IPS-18a (cell line): ENCODE data around the gene RGS4.

ENCODE experiments used
- H3K27ac ChIP-seq: one replicate; pipeline ENCODE4 v1.5.1; 2013; ENCODE audit warnings: low read length
- H3K27me3 ChIP-seq: one replicate; pipeline ENCODE4 v1.6.1; 2013; ENCODE audit warnings: mild to moderate bottlenecking, low read length; ENCODE audit not compliant: control insufficient read depth, insufficient read depth
- H3K36me3 ChIP-seq: one replicate; pipeline ENCODE4 v1.6.1; 2013; ENCODE audit warnings: low read depth, low read length; ENCODE audit not compliant: control insufficient read depth
- H3K4me1 ChIP-seq: one replicate; pipeline ENCODE4 v1.6.1; 2013; ENCODE audit warnings: low read depth, low read length; ENCODE audit not compliant: control insufficient read depth
- H3K4me3 ChIP-seq: one replicate; pipeline ENCODE4 v1.5.1; 2013; ENCODE audit warnings: low read length
- H3K9ac ChIP-seq: one replicate; pipeline ENCODE4 v1.6.1; 2013; ENCODE audit warnings: mild to moderate bottlenecking, low read length, moderate library complexity
- H3K9me3 ChIP-seq: one replicate; pipeline ENCODE4 v1.6.1; 2013; ENCODE audit warnings: low read depth, low read length; ENCODE audit not compliant: control insufficient read depth

Gene RGS4

DNA sequence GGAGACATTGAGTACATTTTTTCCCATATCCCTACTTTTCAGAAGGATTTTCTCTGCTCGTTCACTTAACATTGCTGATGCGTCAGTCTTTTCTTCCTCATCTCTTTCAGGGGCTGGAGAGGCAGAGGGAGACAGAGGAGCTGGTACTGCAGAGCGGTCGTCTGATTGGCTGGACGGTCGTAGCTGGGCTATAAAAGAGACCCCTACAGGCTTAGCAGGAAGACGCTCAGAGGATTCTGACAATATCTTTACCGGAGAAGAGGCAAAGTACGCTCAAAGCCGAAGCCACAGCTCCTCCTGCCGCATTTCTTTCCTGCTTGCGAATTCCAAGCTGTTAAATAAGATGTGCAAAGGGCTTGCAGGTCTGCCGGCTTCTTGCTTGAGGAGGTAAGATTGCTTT is at the start of gene RGS4:
TSS of gene RGS4 (plus strand) at position 220 of the 400 bp plus-strand sequence. CDS start at position 344, 124 bp downstream.
- H3K9ac ChIP-seq, result no peak within 1 kb of the TSS
- H3K9me3 ChIP-seq, result no peaks in the 10 kb centered on the region
- H3K27ac ChIP-seq, result no peak within 1 kb of the TSS
- H3K36me3 ChIP-seq, result no peaks in the 10 kb centered on the region
- no peaks in the 10 kb centered on the region for H3K27me3 ChIP-seq
- peak within 1 kb of the TSS; percentile 53 for H3K4me3 ChIP-seq
- peaks cover 7% of the 10 kb centered on the region for H3K4me1 ChIP-seq

- Histone ChIP-seq H3K36me3 (no peaks in the 10 kb centered on the region), H3K9me3 (peaks cover 4% of the 10 kb centered on the region), H3K27ac (no peak overlapping the region), H3K9ac (no peak overlapping the region), H3K4me3 (no peak overlapping the region), H3K27me3 (no peaks in the 10 kb centered on the region), H3K4me1 (peaks cover 6% of the 10 kb centered on the region)
Measured at GRCh38 chr1:163022129-163022528, 47.0 kb upstream of the RGS4 start.

DNA sequence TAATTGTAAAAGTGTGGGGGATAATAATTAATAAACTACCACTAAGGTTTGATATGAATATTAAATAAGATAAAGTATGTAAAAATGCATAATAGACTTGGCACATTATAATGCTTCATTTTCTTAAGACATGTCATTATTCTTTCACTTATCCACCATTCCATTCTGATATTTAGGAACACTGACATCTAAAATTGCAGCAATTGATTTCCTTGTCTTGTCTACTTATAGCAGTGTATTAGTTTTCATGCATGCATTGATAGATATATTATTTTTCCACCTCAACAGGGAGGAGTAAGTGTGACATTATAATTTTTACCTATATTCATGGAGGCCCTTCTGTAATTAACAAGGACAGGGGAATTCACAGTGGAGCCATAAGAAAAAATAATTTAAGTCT is 41.6 kb upstream of the RGS4 start:
- Histone ChIP-seq H3K9ac (no peak overlapping the region), H3K9me3 (no peaks in the 10 kb centered on the region), H3K4me3 (no peak overlapping the region), H3K27me3 (no peaks in the 10 kb centered on the region), H3K27ac (no peak overlapping the region), H3K36me3 (no peaks in the 10 kb centered on the region), H3K4me1 (peaks cover 6% of the 10 kb centered on the region)

DNA sequence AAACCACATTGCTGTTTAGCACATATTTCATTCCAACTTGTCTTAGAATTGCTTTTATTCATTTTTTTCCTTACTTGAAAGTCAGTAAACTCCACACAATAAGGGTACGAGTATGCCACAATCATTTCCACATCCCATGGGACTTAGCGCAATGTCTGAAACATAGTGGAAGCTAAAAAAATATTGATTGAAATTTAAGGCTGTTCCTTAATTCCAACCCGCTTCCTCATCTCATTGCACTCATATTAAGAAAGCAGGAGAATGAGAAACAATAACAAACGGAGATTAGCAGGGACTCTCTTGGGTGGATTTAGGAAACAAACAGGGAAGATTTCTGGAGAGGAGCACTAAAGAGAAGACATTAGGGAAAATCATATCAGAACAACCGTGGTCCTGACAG is 39.3 kb upstream of the RGS4 start:
- Histone ChIP-seq H3K36me3 (no peaks in the 10 kb centered on the region), H3K9me3 (no peaks in the 10 kb centered on the region), H3K27ac (no peak overlapping the region), H3K27me3 (no peaks in the 10 kb centered on the region), H3K4me1 (peaks cover 6% of the 10 kb centered on the region), H3K4me3 (no peak overlapping the region), H3K9ac (no peak overlapping the region)

GRCh38 chr1:163035446-163036249 is 33.5 kb upstream of the RGS4 start:
- H3K4me3 ChIP-seq, result no peak overlapping the region
- no peak overlapping the region for H3K9ac ChIP-seq

GRCh38 chr1:163036671-163037070 is 32.5 kb upstream of the RGS4 start:
- Histone ChIP-seq H3K36me3 (no peaks in the 10 kb centered on the region), H3K4me3 (no peak overlapping the region), H3K9me3 (no peaks in the 10 kb centered on the region), H3K4me1 (no peaks in the 10 kb centered on the region), H3K27ac (no peak overlapping the region), H3K9ac (no peak overlapping the region), H3K27me3 (no peaks in the 10 kb centered on the region)

More at GRCh38 chr1:163035446-163036249, 33.5 kb upstream of the RGS4 start:
- Histone ChIP-seq H3K36me3 (no peaks in the 10 kb centered on the region), H3K4me1 (no peaks in the 10 kb centered on the region), H3K27me3 (no peaks in the 10 kb centered on the region), H3K27ac (no peak overlapping the region), H3K9me3 (no peaks in the 10 kb centered on the region)

DNA sequence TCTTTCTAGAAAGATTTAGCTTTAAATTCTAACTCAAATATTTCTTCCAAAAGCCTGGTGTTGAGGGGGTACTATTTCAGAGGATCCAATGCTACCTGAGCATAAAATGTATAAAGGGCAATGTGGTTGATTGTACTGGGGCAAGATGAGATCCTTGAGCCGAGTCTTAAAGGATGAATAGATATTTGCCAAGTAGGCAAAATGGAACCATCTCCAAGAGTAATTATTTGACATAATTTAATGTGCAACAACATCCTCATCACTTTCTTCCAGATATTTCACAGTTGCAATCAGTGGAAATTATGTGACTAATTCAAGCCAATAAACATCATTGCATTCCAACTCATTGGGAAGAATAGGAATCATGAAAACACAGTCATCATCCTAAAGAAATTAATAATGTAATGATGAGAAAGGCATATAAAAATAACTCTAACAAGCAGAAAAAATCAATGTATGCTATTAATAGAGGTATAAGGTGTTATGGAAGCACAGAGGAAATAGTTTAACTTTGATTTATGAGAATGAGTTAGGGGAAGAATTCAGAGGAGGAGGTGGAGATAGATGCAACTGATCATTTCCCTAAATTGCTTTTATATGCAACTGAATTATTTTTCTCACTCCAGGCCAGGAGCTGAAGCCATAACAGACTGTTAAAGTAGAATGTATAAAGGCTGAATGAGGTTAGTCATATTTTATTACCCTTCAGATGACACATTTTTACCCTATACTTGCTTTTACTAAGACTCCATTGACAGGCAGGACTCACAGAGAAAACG is 30.0 kb upstream of the RGS4 start:
- H3K9ac ChIP-seq, result no peak overlapping the region
- H3K9me3 ChIP-seq, result no peaks in the 10 kb centered on the region
- no peak overlapping the region for H3K27ac ChIP-seq
- no peaks in the 10 kb centered on the region for H3K4me1 ChIP-seq
- no peaks in the 10 kb centered on the region for H3K27me3 ChIP-seq
- H3K4me3 ChIP-seq, result no peak overlapping the region
- H3K36me3 ChIP-seq, result no peaks in the 10 kb centered on the region

- no peaks in the 10 kb centered on the region for H3K9me3 ChIP-seq
- H3K9ac ChIP-seq, result no peak overlapping the region
- no peak overlapping the region for H3K4me3 ChIP-seq
- no peaks in the 10 kb centered on the region for H3K36me3 ChIP-seq
- no peaks in the 10 kb centered on the region for H3K27me3 ChIP-seq
- H3K4me1 ChIP-seq, result no peaks in the 10 kb centered on the region
- no peak overlapping the region for H3K27ac ChIP-seq
Measured at GRCh38 chr1:163039707-163040093, 29.5 kb upstream of the RGS4 start.

- no peak overlapping the region for H3K27ac ChIP-seq
- H3K27me3 ChIP-seq, result no peaks in the 10 kb centered on the region
- H3K9ac ChIP-seq, result no peak overlapping the region
- no peak overlapping the region for H3K4me3 ChIP-seq
- H3K9me3 ChIP-seq, result no peaks in the 10 kb centered on the region
- H3K36me3 ChIP-seq, result no peaks in the 10 kb centered on the region
- H3K4me1 ChIP-seq, result no peaks in the 10 kb centered on the region
Measured at GRCh38 chr1:163046071-163046470, 23.1 kb upstream of the RGS4 start.

- H3K27me3 ChIP-seq, result no peaks in the 10 kb centered on the region
- H3K9me3 ChIP-seq, result no peaks in the 10 kb centered on the region
- H3K4me1 ChIP-seq, result no peaks in the 10 kb centered on the region
- H3K9ac ChIP-seq, result no peak overlapping the region
- no peak overlapping the region for H3K27ac ChIP-seq
- H3K4me3 ChIP-seq, result no peak overlapping the region
- H3K36me3 ChIP-seq, result no peaks in the 10 kb centered on the region
Measured at GRCh38 chr1:163047951-163048659, 21.1 kb upstream of the RGS4 start.

DNA sequence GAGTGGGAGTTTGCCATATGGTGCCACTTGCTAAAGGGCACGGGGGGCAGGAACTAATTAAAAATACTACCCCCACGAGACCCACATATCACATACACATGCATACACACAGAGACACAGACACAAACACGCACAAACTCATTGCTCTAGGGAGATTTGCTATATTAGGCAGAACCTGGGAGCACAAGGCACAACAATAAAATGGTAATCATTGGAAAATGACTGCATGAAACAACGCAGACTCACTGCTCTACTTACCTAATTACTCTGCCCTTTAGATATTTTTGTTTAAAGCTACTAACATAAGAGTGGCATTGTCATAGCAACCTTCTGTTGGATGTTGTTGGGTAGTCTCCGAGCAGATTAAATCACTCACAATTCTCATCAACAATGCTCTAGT is 20.3 kb upstream of the RGS4 start:
- H3K9ac ChIP-seq, result no peak overlapping the region
- H3K27me3 ChIP-seq, result no peaks in the 10 kb centered on the region
- H3K4me3 ChIP-seq, result no peak overlapping the region
- no peaks in the 10 kb centered on the region for H3K36me3 ChIP-seq
- no peaks in the 10 kb centered on the region for H3K9me3 ChIP-seq
- H3K4me1 ChIP-seq, result no peaks in the 10 kb centered on the region
- no peak overlapping the region for H3K27ac ChIP-seq
